Activated T-helper 9 cell treated with anti-CD3 and anti-CD28 coated beads, Interleukin-2, amount 50 U/mL, for 16 hours (primary cell): Measurements from ENCODE around the gene KIF16B.
"Not testable (repeated sequence)": the region's sequence is repeated elsewhere in the genome, so short reads cannot be mapped to it uniquely, and the experiment has no call there.

ENCODE experiments used
- DNase-seq: peaks from one replicate; pipeline ENCODE4 v3.0.0-alpha.2; 2020; ENCODE audit warnings: low read depth

KIF16B gene

GRCh38 chr20:16257813-16258430 lies 315.3 kb downstream of the KIF16B start:
- no peak for DNase-seq

GRCh38 chr20:16257021-16257420 lies 316.2 kb downstream of the KIF16B start:
- no peak for DNase-seq

GRCh38 chr20:16246870-16247269 lies 326.4 kb downstream of the KIF16B start:
- DNase-seq: no peak

- DNase-seq: no peak
Observed at GRCh38 chr20:16246291-16246690, 327.0 kb downstream of the KIF16B start.

- DNase-seq: no peak
Observed at GRCh38 chr20:16245879-16246278, 327.4 kb downstream of the KIF16B start.

GRCh38 chr20:16244892-16245291 lies 328.4 kb downstream of the KIF16B start:
- DNase-seq: no peak

GRCh38 chr20:16243470-16243869 lies 329.8 kb downstream of the KIF16B start:
- DNase-seq: no peak

GRCh38 chr20:16241911-16242310 lies 331.3 kb downstream of the KIF16B start:
- no peak for DNase-seq

GRCh38 chr20:16240355-16240754 lies 332.9 kb downstream of the KIF16B start:
- DNase-seq: no peak

GRCh38 chr20:16236589-16237241 lies 336.5 kb downstream of the KIF16B start:
- DNase-seq: no peak

GRCh38 chr20:16230402-16230801 lies 342.8 kb downstream of the KIF16B start:
- DNase-seq: no peak

GRCh38 chr20:16229813-16230212 lies 343.4 kb downstream of the KIF16B start:
- no peak for DNase-seq

GRCh38 chr20:16228722-16229121 lies 344.5 kb downstream of the KIF16B start:
- DNase-seq: no peak

- DNase-seq: not testable (repeated sequence)
Observed at GRCh38 chr20:16226961-16227360, 346.3 kb downstream of the KIF16B start.

- DNase-seq: no peak
Observed at GRCh38 chr20:16224836-16225235, 348.4 kb downstream of the KIF16B start.

GRCh38 chr20:16222859-16223411 lies 350.3 kb downstream of the KIF16B start:
- DNase-seq: no peak
